Fibroblast of lung (primary cell): ENCODE data around the gene LMO2.

Experiments
- EZH2 ChIP-seq: IDR thresholded peaks from 2 replicates; pipeline ENCODE4 v1.5.1; 2012; ENCODE audit warnings: low read length, control low read depth, mild to moderate bottlenecking; ENCODE audit errors: missing control alignments
- TF ChIP-seq, protein P1 (sequence below), 2 donors: IDR thresholded peaks in 1 of 2; conservative IDR thresholded peaks in 1 of 2; 1 replicate in 1 of 2; 2 replicates in 1 of 2; pipeline ENCODE4 v1.5.1; 2011 to 2012; ENCODE audit warnings: low read length in 2 of 2, control low read depth in 1 of 2, inconsistent platforms in 1 of 2, low read depth in 1 of 2, mild to moderate bottlenecking in 1 of 2

- TF ChIP-seq, protein P1, sequence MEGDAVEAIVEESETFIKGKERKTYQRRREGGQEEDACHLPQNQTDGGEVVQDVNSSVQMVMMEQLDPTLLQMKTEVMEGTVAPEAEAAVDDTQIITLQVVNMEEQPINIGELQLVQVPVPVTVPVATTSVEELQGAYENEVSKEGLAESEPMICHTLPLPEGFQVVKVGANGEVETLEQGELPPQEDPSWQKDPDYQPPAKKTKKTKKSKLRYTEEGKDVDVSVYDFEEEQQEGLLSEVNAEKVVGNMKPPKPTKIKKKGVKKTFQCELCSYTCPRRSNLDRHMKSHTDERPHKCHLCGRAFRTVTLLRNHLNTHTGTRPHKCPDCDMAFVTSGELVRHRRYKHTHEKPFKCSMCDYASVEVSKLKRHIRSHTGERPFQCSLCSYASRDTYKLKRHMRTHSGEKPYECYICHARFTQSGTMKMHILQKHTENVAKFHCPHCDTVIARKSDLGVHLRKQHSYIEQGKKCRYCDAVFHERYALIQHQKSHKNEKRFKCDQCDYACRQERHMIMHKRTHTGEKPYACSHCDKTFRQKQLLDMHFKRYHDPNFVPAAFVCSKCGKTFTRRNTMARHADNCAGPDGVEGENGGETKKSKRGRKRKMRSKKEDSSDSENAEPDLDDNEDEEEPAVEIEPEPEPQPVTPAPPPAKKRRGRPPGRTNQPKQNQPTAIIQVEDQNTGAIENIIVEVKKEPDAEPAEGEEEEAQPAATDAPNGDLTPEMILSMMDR (conservative IDR thresholded peaks at IDR 0.05 in 1 of 2, IDR thresholded peaks at IDR 0.05 in 1 of 2; ENCODE audit: low read depth in 1 of 2, low read length in 2 of 2): peak; percentile 93 to 96
- no peak for TF ChIP-seq EZH2
These were observed 33.9 kb downstream of the LMO2 start for GRCh38 chr11:33857933-33858371.
